GM18519 (cell line): ENCODE measurements around the gene PSMB9.
A peak's percentile ranks its signal among the peaks of the same experiment; 100 is the strongest.

Experiments
- ATAC-seq: cut with Tn5 transposase; IDR thresholded peaks from one replicate; pipeline ENCODE4 v1.9.1; 2021; ENCODE audit warnings: mild to moderate bottlenecking, moderate library complexity; ENCODE audit not compliant: unreplicated experiment, low FRiP score

PSMB9 gene

DNA sequence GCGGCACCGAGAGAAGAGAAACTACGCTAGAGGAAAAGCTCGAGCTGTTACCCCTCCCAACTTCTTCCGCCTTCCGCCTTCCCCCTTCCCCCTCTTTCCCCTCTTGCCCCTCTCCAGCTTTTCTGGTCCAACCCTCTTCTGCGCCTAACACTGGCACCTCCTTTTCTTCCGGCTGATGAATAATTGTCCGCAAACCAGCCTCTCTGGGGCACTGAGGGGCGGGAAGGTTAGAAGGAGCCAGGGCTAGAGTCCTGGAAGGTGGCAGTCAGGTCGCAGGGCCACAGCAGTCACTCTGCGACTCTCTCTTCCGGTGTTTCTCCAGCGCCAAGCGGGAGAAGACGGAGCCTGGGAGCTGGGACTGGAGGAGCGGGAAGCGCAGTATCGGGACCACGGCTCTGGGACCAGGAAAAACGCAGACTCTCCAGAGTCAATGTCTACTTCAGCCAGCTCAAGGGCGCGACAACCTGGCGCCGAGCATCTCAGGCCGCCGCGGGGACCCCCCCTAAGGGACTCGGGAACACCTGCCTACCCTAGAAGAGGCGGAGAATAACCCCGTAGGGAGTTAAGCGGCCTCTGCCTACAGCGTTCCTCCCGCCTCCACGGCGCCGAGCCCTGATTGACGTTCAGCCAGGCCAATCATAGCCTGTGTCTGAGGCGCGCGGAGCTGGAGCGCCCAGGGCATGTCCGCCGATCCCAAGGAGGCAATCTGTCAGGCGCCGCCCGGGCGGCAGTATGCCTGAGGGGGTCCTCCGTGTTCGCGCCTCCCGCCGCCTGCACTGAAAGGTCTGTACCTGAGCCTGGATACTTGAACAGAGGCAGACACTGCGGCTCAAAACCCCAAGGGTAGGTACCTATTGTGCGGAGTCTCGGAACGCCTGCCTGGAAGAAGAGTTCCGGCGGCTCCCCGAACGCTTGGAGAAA is 40.4 kb downstream of the PSMB9 start:
- ATAC-seq = peak; percentile 95

DNA sequence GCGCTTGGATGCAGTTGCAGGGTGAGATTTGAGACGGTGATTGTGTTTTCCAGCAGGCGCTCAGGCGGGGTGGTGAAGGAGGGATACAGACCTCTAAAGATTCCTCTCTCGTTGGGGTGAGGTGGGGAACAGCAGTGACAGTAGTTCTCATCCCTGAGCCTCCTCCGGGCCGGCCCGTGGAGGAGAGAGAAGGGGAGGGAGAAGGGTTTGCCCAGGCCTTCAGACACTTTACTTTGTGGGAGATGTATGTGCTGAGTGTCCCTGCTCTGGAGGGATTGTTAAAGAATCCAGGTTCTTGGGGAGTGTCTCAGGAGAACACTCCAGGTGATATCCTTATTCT is 41.0 kb downstream of the PSMB9 start:
- ATAC-seq = no peak

DNA sequence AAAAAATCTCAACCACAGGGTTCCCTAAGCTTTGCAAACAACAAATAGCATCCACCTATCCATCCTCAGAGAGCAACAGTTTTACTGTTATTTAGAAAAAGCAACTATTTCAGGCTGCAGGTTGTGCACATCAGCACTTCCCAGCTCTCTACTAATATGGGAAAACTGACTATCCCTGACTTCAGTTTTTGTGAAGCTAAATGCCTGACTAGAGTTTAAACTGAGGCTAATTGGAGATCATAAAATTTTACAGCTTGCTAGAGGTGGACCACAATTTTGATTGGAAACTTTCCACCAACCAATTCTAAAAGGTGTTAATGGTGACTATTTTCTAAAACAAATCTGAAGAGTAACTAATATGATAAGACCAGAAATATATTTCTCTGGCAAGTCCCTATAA is 50.0 kb downstream of the PSMB9 start:
- ATAC-seq = no peak

GRCh38 chr6:32905078-32905477 is 51.1 kb downstream of the PSMB9 start:
- no peak for ATAC-seq

DNA sequence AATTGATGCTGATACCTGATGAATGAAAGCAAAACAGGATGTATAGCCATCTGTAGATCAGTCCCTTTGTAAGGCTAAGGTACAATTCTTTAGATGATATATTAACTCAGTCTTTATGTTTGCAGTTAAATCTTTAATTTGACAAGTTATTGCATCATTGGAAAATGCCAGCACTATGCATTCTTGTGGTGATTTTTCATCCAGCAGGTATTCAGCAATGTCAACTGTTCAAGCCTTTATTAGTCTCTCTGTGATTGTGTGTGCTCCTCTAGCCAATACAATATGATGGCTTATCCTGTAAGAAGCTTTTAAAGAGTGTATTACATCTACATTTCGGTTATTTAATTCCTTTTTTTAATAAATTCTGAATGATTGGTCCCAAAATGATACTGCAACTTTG is 52.5 kb downstream of the PSMB9 start:
- no peak for ATAC-seq

DNA sequence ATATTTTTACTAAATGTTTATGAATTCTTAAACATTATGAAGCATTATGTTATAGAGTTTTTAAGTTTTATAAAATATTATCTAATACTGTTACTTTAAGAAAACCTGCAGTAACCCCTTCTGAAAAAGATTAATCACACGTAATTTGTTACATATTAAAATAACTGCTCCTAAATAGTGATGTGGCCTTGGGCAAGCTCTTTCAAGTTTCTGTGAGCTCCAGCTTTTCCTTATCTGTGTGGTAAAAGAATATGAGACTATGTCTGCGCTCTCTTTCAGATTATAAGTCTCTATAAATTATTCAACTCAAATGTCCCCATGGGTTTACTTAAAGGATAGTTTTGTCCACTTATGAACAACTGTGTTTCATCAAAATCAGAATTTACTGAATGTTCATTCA is 54.9 kb downstream of the PSMB9 start:
- ATAC-seq = no peak
